ENCODE measurements around the gene CFAP100.

The CFAP100 gene

GRCh38 chr3:126351771-126352475, 42.8 kb upstream of the CFAP100 start:
- TF ChIP-seq EP300 (IDR thresholded peaks at IDR 0.05; ENCODE audit: borderline replicate concordance) (no peak), YY1 (IDR thresholded peaks at IDR 0.05; ENCODE audit: low read depth) (no peak)
- TF ChIP-seq, protein P1, sequence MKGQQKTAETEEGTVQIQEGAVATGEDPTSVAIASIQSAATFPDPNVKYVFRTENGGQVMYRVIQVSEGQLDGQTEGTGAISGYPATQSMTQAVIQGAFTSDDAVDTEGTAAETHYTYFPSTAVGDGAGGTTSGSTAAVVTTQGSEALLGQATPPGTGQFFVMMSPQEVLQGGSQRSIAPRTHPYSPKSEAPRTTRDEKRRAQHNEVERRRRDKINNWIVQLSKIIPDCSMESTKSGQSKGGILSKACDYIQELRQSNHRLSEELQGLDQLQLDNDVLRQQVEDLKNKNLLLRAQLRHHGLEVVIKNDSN (IDR thresholded peaks at IDR 0.05), result no peak

DNA sequence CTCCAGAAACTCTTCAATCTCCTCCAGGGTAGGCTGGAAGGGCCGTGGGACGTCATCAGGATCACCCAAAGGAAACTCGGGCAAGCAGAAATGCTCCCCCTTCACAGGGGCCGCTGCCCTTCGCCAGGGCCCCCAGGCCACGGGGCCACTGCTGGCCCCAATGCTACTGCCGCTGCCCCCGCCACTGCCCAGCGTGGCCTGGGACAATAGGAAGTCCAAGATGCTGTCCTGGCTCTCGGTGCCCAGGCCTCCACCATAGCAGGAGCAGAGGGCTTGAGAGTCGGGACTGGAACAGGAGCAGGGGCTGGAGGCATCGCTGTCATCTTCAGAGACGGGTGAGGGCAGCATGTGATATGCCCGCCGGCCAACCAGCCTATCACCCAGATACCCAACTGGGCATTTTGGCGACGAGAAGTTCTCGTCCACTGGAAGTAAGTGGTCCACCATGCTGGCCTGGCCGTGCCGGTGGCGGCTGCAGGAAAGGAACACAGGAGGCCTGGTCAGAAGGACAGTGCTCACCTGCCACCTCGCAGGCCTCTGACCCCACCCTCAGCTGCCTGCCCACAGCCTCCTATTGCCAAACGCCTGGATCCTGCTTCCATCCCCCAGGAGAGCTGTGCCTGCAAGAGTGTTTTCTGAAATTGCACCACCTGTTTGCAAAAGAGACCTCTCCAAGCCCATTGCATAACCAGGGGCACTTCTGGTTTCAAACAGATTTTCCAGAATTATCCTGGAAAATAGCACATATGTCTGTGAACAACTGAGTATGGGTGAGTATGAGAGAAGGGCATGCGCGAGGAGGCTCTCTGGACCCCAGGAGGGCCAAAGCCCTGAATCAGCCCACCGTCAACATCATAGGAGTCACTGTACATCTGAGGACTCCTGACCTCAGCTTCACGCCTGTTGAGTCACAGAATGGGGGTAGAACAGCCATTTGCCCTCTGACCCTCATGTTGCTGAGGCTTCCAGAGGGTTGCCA, 41.9 kb upstream of the CFAP100 start:
- no peak for TF ChIP-seq FOXM1 (IDR thresholded peaks at IDR 0.05; ENCODE audit: borderline replicate concordance, low read depth)
- no peak for TF ChIP-seq TAF1 (IDR thresholded peaks at IDR 0.05; ENCODE audit: low read depth)
- no peak for TF ChIP-seq RAD21 (IDR thresholded peaks at IDR 0.05; ENCODE audit: low read depth)
- TF ChIP-seq, protein P1 (IDR thresholded peaks at IDR 0.05), result no peak
- no peak for TF ChIP-seq YY1 (IDR thresholded peaks at IDR 0.05; ENCODE audit: low read depth)
- TF ChIP-seq TCF12 (IDR thresholded peaks at IDR 0.05; ENCODE audit: low read depth), result no peak
- no peak for TF ChIP-seq CEBPB (IDR thresholded peaks at IDR 0.05)
- TF ChIP-seq ZBTB7A (IDR thresholded peaks at IDR 0.05; ENCODE audit: low read depth), result no peak
- no peak for TF ChIP-seq CREB1 (IDR thresholded peaks at IDR 0.05; ENCODE audit: low read depth)
- TF ChIP-seq TEAD4 (IDR thresholded peaks at IDR 0.05), result no peak

GRCh38 chr3:126353694-126354321, 40.9 kb upstream of the CFAP100 start:
- TF ChIP-seq EGR1 (IDR thresholded peaks at IDR 0.05), result no peak
- no peak for TF ChIP-seq CEBPB (IDR thresholded peaks at IDR 0.05)
- no peak for TF ChIP-seq CREB1 (IDR thresholded peaks at IDR 0.05; ENCODE audit: low read depth)
- TF ChIP-seq, protein P2, sequence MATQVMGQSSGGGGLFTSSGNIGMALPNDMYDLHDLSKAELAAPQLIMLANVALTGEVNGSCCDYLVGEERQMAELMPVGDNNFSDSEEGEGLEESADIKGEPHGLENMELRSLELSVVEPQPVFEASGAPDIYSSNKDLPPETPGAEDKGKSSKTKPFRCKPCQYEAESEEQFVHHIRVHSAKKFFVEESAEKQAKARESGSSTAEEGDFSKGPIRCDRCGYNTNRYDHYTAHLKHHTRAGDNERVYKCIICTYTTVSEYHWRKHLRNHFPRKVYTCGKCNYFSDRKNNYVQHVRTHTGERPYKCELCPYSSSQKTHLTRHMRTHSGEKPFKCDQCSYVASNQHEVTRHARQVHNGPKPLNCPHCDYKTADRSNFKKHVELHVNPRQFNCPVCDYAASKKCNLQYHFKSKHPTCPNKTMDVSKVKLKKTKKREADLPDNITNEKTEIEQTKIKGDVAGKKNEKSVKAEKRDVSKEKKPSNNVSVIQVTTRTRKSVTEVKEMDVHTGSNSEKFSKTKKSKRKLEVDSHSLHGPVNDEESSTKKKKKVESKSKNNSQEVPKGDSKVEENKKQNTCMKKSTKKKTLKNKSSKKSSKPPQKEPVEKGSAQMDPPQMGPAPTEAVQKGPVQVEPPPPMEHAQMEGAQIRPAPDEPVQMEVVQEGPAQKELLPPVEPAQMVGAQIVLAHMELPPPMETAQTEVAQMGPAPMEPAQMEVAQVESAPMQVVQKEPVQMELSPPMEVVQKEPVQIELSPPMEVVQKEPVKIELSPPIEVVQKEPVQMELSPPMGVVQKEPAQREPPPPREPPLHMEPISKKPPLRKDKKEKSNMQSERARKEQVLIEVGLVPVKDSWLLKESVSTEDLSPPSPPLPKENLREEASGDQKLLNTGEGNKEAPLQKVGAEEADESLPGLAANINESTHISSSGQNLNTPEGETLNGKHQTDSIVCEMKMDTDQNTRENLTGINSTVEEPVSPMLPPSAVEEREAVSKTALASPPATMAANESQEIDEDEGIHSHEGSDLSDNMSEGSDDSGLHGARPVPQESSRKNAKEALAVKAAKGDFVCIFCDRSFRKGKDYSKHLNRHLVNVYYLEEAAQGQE (IDR thresholded peaks at IDR 0.05; ENCODE audit: low read depth), result no peak
- no peak for TF ChIP-seq YY1 (IDR thresholded peaks at IDR 0.05; ENCODE audit: low read depth)
- no peak for TF ChIP-seq TCF12 (IDR thresholded peaks at IDR 0.05; ENCODE audit: low read depth)
- TF ChIP-seq TEAD4 (IDR thresholded peaks at IDR 0.05), result no peak
- TF ChIP-seq, protein P1 (IDR thresholded peaks at IDR 0.05), result no peak
- TF ChIP-seq FOXM1 (IDR thresholded peaks at IDR 0.05; ENCODE audit: borderline replicate concordance, low read depth), result no peak
- TF ChIP-seq NFIC (IDR thresholded peaks at IDR 0.05), result no peak
- no peak for TF ChIP-seq EP300 (IDR thresholded peaks at IDR 0.05; ENCODE audit: borderline replicate concordance)
- TF ChIP-seq ZBTB7A (IDR thresholded peaks at IDR 0.05; ENCODE audit: low read depth), result no peak
- no peak for TF ChIP-seq TAF1 (IDR thresholded peaks at IDR 0.05; ENCODE audit: low read depth)

GRCh38 chr3:126354776-126355175, 39.9 kb upstream of the CFAP100 start:
- TF ChIP-seq EP300 (IDR thresholded peaks at IDR 0.05; ENCODE audit: borderline replicate concordance) (no peak), ZBTB7A (IDR thresholded peaks at IDR 0.05; ENCODE audit: low read depth) (no peak), EGR1 (IDR thresholded peaks at IDR 0.05) (no peak), NFIC (IDR thresholded peaks at IDR 0.05) (no peak)
- TF ChIP-seq, protein P2 (IDR thresholded peaks at IDR 0.05; ENCODE audit: low read depth), result no peak

GRCh38 chr3:126355251-126355650, 39.5 kb upstream of the CFAP100 start:
- TF ChIP-seq EGR1 (IDR thresholded peaks at IDR 0.05) (no peak), TEAD4 (IDR thresholded peaks at IDR 0.05) (no peak), CREB1 (IDR thresholded peaks at IDR 0.05; ENCODE audit: low read depth) (no peak), YY1 (IDR thresholded peaks at IDR 0.05; ENCODE audit: low read depth) (no peak), ZBTB7A (IDR thresholded peaks at IDR 0.05; ENCODE audit: low read depth) (no peak), TAF1 (IDR thresholded peaks at IDR 0.05; ENCODE audit: low read depth) (no peak), NFIC (IDR thresholded peaks at IDR 0.05) (no peak), CEBPB (IDR thresholded peaks at IDR 0.05) (no peak), EP300 (IDR thresholded peaks at IDR 0.05; ENCODE audit: borderline replicate concordance) (no peak), RAD21 (IDR thresholded peaks at IDR 0.05; ENCODE audit: low read depth) (no peak), TCF12 (IDR thresholded peaks at IDR 0.05; ENCODE audit: low read depth) (no peak), FOXM1 (IDR thresholded peaks at IDR 0.05; ENCODE audit: borderline replicate concordance, low read depth) (no peak)
- TF ChIP-seq, protein P2 (IDR thresholded peaks at IDR 0.05; ENCODE audit: low read depth), result no peak
- TF ChIP-seq, protein P1 (IDR thresholded peaks at IDR 0.05), result no peak
- TF ChIP-seq, protein P3, sequence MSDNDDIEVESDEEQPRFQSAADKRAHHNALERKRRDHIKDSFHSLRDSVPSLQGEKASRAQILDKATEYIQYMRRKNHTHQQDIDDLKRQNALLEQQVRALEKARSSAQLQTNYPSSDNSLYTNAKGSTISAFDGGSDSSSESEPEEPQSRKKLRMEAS (IDR thresholded peaks at IDR 0.05), result no peak

All from Ishikawa (cell line).